Kidney capillary endothelial cell (primary cell): ENCODE measurements around the gene MAG.
"Not testable (repeated sequence)": the region's sequence is repeated elsewhere in the genome, so short reads cannot be mapped to it uniquely, and the experiment has no call there.

ENCODE experiments used
- DNase-seq: peaks from one replicate; pipeline ENCODE4 v3.0.0-alpha.2; 2018; ENCODE audit warnings: low spot score

Gene MAG

DNA sequence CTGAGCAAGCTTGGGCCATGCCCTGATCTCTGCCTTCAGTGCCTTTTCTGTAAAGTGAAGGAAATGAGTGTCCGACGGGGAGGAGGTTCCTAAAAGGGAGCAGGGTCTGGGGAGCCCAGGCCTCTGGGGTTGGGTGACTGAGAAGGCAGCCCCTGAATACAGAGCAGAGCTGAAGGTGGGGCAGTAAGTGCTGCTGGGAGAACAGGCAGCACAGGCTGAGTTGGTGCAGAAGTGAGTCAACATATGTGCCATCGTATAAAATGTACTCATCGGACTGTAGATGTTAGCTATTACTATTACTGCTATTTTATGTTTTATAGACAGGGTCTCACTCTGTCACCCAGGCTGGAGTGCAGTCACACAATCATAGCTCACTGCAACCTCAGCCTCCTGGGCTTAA lies 10.7 kb upstream of the MAG start:
- DNase-seq, result no peak

DNA sequence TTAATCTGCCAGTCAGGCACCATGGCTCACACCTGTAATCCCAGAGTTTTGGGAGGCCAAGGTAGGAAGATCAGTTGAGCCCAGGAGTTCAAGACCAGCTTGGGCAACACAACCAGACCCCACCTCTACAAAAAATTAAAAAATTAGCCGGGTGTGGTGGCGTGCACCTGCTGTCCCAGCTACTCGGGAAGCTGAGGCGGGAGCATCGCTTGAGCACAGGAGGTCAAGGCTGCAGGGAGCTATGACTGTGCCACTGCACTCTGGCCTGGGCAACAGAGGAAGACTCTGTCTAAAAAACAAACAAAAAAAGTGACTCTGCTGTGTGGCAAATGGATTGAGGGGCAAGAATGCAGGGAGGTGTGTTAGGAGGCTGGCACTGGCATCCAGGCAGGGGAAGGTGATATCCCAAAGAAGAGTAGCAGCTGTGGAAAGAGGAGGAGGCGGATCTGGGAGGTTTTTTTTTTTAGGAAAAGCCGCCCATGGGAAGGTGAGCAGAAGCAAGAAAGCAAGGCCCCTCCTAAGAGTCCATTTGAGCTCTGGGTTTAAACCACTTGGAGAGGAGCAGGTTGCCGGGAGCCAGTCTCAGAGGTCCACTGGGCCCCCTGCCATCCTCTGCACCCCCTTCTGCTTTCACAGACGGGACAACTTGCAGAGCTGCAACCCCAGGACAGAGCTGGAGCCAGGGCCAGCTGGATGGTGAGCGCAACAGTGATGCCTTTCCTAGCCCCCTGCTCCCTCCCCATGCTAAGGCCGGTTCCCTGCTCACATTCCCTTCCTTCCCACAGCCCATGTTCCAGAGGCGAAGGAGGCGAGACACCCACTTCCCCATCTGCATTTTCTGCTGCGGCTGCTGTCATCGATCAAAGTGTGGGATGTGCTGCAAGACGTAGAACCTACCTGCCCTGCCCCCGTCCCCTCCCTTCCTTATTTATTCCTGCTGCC lies 7.5 kb upstream of the MAG start:
- no peak for DNase-seq

DNA sequence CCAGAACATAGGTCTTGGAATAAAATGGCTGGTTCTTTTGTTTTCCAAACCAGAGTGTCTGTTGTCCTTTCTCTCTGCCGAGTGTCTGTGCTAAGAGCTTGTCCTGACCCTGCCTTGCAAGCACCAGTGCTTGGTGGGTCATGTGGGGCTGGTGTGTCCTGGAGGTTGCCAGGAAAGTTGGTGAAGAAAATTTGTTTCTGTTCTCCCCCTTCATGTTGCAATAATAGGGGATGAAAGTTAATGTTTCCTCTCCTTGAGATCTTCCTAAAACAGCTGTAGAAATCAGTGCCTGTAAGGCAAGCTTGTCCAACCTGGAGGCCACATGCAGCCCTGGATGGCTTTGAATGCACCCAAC lies 6.9 kb upstream of the MAG start:
- no peak for DNase-seq

DNA sequence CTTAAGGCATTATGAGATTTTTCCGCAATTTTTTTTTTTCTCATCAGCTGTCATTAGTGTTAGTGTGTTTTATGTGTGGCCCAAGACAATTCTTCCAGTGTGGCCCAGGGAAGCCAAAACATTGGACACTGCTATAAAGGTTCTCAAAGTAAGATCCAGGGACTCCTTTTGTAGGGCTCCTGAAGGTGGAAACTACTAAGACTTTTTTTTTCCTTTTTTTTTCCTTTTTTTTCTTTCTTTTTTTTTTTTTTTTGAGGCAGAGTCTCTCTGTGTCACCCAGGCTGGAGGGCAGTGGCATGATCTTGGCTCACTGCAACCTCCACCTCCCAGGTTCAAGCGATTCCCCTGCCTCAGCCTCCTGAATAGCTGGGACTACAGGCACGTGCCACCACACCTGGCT lies 6.5 kb upstream of the MAG start:
- not testable (repeated sequence) for DNase-seq

DNA sequence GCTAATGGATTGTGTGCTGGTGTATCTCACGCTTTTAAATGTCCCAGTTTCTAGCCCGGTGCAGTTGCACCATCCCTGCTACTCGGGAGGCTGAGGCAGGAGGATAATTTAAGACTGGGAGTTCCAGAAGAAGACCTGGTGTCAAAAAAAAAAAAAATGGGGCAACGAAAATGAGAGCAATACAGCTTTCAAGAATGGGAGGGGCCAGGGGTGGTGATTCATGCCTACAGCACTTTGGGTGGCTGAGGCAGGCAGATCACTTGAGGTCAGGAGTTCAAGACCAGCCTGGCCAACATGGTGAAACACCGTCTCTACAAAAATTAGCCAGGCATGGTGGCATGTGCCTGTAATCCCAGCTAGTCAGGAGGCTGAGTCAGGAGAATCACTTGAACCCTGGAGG lies 5.9 kb upstream of the MAG start:
- DNase-seq, result not testable (repeated sequence)

DNA sequence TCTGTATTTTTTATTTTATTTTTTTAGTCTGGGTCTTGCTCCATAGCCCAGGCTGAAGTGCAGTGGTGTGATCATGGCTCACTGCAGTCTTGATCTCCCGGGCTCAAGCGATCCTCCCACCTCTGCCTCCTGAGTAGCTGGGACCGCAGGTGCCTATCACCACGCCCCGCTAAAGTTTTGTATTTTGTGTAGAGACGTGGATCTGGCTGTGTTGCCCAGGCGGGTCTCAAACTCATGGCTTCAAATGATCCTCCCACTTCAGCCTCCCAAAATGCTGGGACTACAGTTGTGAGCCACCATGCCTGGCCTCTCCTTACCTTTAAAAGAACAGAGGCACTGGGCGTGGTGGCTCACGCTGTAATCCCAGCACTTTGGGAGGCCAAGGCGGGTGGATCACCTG lies 4.2 kb upstream of the MAG start:
- no peak for DNase-seq

DNA sequence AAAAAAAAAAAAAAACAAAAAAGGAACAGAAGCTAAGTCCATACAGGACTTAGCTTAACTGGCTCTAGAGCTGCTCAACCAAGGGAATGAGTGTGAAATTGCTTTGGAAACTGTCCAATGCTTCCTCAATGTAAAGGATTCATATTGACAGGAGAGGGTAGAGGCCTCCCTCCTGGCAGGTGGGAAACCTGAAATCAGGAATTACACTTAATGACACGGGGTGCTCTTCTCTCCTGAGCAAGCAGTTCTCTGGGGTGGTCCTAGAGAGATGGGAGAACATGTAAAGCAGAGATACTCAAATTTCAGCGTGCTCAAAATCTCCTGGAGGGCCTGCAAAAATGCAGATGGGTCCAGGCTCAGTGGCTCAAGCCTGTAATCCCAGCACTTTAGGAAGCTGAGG lies 3.6 kb upstream of the MAG start:
- no peak for DNase-seq

DNA sequence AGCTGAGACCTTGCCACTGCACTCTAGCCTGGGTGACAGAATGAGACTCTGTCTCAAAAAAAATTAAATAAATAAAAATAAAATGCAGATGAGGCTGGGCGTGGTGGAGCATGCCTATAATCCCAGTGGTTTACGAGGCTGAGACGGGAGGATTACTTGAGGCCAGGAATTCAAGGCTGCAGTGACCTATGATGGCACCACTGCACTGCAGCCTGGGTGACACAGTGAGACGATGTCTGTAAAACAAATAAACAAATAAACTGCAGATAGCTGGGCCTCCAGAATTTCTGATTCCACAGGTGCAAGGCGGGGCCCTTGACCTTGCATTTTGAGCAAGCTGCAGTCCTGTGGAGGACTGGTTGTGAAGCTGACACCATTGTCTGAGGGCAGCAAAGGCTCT lies 3.1 kb upstream of the MAG start:
- no peak for DNase-seq

DNA sequence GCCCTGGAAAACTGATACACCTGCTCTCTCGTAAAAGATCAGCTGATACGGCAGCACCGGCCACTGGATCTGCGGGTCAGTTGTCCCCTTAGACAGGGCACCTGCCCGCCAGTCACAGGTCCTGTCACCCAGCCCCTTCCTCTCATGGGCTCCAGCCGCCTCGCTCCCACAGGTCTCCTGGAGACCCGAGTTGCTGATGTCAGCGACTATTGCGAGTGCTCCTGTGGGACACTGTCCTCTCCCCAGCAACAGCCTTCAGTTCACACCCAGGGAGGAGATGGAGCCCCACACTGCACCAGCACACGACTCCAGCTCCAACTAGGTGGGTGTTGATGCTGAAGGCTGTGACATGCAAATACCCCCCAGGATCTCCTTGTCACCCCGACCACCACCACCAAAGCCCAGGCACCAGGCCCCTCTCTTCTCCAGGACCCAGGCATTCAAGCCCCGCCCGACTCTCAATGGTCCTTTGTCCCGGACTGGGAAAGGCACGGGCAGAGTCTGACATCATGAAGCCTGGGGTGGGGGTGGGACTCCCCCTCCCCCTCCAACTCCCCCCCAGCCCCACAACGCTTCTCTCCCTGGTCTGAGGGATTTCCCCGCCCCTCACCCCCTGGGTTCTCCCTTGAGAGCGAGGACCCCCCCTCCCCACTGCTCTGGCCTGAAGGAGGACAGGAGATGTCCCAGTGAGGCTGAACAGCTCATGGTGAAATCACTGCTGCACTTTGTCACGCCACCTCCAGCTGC lies 1.4 kb upstream of the MAG start:
- DNase-seq, result no peak

DNA sequence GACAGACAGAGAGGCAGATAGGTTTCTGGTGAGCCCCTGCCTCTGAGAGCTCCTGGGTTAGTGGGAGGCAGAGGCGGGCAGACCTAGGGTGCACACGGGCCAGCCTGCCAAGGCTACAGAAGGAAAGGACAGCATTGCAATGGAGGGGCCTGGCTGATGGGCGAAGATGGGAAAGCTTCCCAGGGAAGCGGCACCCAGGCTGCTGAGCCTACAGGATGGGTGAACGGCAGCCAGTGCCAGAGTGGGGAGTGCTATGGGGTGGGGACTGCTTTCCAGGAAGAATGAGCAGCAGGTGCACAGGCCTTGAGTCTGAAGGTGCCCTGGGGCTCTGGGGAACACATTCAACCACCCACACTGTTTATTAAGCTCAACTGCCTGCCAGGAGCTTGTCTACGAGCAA lies 702 bp upstream of the MAG start:
- no peak for DNase-seq

DNA sequence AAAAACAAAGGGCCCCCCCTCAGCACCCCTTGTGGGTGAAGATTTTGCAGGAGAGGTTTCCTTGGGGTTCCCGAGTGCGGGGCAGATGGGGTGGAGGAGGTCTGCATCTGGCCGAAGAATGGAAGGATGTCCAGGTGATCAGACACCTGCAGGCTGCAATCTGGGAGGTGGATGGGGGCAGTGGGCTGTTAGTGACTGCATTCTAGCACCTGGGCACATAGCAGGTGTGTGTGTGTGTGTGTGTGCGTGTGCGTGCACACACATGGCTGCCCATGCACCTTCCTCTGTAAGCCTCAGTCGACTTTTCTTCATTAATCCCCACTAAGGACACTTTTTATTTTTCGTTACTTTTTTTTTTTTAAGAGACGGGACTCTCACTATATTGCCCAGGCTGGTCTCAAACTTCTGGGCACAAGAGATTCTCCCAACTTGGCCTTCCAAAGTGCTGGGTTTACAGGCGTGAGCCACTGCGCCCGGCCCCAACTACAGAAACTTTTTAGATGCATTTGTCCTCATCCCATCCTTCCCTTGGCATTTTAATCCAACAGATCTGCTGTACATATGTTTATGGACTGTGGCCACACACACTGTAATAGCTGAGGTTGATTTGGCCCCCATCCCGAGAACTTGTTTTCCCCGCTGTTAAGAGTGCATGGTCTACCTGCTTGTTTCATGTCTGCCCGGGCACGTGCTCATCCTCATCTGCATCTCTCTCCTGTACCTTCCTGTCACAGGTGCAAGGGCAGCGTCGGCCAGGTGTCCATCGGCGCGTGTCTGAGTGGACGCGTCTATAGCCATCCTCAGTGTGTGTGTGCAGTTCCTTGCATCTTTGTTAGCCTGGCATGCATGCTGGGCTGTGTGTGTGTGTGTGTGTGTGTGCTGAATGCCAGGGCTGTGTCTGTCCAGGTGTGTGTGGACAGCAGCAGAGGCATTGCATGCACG lies 731 bp downstream of the MAG start:
- DNase-seq, result no peak

DNA sequence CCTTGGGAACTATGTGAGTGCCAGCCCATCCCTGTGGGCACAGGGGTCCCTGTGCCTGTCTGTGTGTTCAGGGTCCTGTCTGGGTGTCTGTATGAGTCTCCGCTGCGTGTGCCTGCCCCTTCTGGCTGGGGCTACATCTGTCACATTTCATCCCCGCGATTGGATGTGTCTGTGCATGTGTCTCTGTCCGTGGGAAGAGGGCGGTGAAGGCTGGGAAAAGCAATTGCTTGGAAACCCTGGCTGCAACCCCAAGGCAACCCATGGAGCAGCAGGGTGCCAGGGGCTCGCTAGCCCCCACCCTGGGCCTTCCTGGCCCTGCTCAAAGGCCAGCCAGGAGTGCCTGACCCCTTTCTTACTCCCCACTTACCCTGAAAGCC lies 1.4 kb downstream of the MAG start:
- DNase-seq, result no peak

DNA sequence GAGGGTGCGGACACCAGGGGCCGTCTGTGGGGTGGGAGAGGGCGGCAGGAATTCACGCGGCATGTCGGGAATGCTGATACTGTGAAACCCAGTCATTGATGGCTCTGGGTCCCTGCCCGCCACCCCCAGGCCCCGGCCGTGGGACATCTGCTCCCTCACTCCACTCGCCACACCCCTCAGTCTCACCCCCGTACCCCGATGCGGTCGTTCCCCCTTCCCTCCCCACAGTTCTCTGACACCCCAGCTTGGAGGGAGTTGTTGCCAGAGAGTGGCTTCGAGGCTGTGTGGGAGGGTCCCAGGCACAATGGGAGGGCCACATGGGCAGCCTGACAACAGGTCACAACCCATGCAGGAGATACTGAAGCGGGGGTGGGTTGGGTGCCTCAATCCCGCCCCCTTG lies 1.8 kb downstream of the MAG start:
- no peak for DNase-seq

DNA sequence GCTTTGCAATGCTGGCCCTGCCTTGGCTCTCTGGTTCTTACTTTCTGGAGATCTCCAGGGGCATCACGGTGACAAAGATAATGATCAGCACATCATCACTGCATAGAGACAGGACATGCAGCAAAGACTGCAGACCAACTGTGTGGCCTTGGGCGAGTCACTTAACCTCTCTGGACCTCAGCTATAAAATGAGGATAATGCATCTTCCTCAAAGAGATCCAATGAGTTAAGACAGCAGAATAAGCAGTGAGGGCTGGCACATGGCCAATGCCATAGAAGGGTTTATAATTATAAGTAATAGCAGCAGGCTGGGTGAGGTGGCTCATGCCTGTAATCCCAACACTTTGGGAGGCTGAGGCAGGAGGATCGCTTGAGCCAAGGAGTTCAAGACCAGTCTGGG lies 2.4 kb downstream of the MAG start:
- DNase-seq, result no peak

DNA sequence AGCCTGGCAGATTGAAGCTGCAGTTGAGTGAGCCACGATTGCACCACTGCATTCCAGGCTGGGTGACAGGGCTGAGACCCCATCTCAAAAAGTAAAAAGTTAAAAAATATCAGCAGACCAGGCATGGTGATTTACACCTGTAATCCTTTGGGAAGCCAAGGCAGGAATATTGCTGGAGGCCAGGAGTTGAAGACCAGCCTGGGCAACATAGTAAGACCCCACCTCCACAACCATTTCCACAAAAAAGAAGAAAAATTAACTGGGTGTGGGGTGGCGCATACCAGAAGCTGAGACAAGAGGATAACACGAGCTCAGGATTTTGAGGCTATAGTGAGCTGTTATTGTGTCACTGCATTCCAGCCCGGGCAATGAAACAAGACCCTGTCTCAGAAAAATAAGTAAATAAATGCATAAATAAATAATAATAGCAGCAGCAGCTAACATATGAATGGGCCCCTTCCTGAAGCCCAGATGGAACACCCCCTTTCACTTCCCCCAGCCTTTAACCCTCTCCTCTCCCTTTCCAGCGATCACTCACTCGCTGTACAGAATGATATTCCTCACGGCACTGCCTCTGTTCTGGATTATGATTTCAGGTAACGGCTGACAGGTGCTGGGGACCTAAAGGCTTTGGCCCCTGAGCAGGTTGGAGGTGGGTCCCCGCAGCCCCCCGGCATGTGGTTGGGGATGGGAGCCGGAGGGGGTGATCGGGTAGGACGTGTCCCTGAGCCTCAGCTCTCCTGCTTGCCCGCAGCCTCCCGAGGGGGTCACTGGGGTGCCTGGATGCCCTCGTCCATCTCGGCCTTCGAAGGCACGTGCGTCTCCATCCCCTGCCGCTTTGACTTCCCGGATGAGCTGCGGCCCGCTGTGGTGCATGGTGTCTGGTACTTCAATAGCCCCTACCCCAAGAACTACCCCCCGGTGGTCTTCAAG lies 3.2 kb downstream of the MAG start:
- DNase-seq, result no peak

DNA sequence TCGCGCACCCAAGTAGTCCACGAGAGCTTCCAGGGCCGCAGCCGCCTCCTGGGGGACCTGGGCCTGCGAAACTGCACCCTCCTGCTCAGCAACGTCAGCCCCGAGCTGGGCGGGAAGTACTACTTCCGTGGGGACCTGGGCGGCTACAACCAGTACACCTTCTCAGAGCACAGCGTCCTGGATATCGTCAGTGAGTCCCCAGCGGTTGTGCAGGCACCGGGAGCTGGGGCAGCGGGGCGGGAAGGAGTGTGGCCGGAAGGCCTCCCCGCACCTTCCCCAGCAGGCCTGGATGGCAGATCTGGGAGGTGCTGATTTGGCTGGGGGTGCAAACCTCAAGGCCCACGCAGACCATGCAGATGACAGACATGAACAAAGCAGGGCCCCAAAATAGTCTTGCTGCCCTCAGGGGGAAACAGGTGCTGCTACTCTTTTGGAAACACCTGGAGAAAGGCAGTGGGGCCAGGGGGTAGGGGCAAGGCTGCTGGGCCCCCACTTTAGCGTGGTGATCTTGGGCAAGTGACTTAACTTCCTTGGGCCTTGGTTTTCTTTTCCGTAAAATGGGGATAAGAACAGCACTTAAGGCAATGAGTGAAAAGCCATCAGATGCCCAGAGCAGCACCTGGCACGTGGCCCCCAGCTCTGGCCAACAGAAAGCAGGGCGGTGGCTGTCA lies 4.0 kb downstream of the MAG start:
- DNase-seq, result no peak

DNA sequence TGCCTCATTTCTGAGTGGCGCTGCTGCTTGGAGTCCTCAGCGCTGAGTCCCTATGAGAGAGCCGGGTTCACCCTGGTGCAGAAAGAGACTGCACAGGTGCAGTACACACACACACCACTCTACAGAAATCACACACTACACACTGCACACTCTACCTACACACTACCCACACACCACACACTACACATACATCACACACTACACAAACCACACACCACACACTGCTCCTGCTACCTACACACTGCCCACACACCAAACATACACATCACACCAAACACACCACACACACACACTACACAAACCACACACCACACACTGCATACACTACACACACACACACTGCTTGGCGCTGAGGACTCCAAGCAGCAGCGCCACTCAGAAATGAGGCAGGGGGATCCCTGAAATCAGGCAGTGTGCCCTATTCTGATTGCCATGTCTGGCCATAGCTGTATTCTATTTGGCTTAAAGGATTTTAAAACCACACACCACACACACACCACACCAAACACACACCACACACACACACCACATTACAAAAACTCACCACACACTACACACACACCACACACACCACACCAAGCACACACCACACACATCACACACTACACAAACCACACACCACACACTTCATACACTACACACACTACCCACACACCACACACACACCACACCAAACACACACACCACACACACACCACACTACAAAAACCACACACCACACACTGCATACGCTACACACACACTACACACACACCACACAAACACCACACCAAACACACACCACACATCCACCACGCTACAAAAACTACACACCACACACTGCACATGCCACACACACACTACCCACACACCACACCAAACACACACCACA lies 4.9 kb downstream of the MAG start:
- no peak for DNase-seq

DNA sequence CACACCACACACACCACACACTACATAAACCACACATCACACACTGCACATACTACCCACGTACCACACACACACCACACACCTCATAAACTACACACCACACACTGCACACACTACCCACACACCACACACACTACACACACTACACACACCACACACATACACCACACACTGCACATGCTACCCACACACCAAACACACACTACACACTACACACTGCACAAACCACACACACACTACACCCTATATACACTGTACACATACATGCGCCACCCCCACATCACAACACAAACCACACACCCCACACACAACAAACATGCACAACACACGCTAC lies 5.5 kb downstream of the MAG start:
- DNase-seq, result no peak

DNA sequence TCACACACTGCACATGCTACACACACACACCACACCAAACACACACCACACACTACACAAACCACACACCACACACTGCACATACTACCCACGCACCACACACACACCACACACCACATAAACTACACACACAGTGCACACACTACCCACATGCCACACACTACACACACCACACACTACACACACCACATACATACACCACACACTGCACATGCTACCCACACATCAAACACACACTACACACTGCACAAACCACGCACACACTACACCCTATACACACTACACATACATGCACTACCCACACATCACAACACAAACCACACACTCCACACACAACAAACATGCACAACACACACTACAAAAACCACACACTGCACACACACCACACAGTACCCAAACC lies 6.0 kb downstream of the MAG start:
- DNase-seq, result no peak

DNA sequence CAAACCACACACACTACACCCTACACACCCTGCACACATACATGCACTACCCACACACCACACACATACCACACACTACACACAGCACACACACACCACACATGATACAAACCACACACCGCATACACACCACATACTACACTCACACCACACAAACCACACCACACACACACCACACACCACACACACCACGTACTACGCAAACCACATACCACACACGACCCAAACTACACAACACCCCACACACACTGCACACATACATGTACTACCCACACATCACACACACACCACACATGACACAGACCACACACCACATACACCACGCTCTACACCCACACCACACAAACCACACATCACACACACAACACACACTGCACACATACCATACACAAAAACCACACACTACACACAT lies 6.6 kb downstream of the MAG start:
- no peak for DNase-seq
